GM12875 (cell line): Measurements from ENCODE around the gene TIMM44.
"Not testable (repeated sequence)": the region's sequence is repeated elsewhere in the genome, so short reads cannot be mapped to it uniquely, and the experiment has no call there.

ENCODE experiments used
- H3K4me3 ChIP-seq: one replicate; pipeline ENCODE4 v1.5.1; 2011; ENCODE audit warnings: low read depth, low read length, control low read depth
- CTCF ChIP-seq: IDR thresholded peaks from 2 replicates; pipeline ENCODE4 v1.5.1; 2011; ENCODE audit warnings: low read depth, mild to moderate bottlenecking, control low read depth, inconsistent platforms, low read length, moderate library complexity, borderline replicate concordance; ENCODE audit not compliant: insufficient read depth

Gene TIMM44

GRCh38 chr19:7933411-7933810, 10.1 kb downstream of the TIMM44 start:
- TF ChIP-seq CTCF = peak; percentile 39
- H3K4me3 ChIP-seq = no peak overlapping the region

GRCh38 chr19:7932930-7933300, 10.6 kb downstream of the TIMM44 start:
- TF ChIP-seq CTCF = no peak
- H3K4me3 ChIP-seq = no peak overlapping the region

GRCh38 chr19:7932276-7932929, 11.1 kb downstream of the TIMM44 start:
- no peak for TF ChIP-seq CTCF
- H3K4me3 ChIP-seq = no peak overlapping the region

- no peak for TF ChIP-seq CTCF
- no peak overlapping the region for H3K4me3 ChIP-seq
Measured at GRCh38 chr19:7931221-7932061, 12.0 kb downstream of the TIMM44 start.

GRCh38 chr19:7930765-7931164, 12.7 kb downstream of the TIMM44 start:
- no peak overlapping the region for H3K4me3 ChIP-seq
- no peak for TF ChIP-seq CTCF

GRCh38 chr19:7930030-7930429, 13.4 kb downstream of the TIMM44 start:
- H3K4me3 ChIP-seq = not testable (repeated sequence)

- peak; percentile 56 for TF ChIP-seq CTCF
- no peak overlapping the region for H3K4me3 ChIP-seq
Measured at GRCh38 chr19:7928741-7929701, 14.4 kb downstream of the TIMM44 start.
